ENCODE measurements around the gene ATE1.
A peak's percentile ranks its signal among the peaks of the same experiment; 100 is the strongest.
"Not testable (repeated sequence)": the region's sequence is repeated elsewhere in the genome, so short reads cannot be mapped to it uniquely, and the experiment has no call there.

The ATE1 gene

DNA sequence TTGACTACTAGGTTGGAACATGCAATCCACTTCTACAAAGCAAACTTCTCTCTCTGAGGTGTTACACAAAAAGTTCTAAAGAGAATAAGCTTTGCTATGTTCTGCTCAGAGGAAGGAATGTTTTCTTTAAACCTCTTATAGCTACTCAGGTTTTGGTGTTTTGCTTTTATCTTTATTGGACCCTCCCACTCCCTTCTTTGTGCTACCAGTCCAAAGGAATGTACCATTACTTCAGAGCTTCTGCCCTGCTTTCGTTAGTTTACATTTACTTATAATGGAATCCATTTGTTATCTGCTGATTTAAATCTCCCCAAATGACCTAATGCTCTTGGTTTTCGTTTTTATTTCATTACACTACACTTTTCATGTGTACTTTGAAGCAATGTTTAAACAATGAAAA is 154.9 kb downstream of the ATE1 start:
- H3K9me3 Mint-ChIP-seq, result peaks cover 4 to 11% of the 10 kb centered on the region in 2 donors
- H3K4me3 Mint-ChIP-seq, result no peak overlapping the region
- no peaks in the 10 kb centered on the region for H3K4me1 Mint-ChIP-seq
- no peak overlapping the region for H3K27ac Mint-ChIP-seq
- H3K27me3 Mint-ChIP-seq, result no peaks in the 10 kb centered on the region
- ATAC-seq, result no peak
- no peak for DNase-seq

DNA sequence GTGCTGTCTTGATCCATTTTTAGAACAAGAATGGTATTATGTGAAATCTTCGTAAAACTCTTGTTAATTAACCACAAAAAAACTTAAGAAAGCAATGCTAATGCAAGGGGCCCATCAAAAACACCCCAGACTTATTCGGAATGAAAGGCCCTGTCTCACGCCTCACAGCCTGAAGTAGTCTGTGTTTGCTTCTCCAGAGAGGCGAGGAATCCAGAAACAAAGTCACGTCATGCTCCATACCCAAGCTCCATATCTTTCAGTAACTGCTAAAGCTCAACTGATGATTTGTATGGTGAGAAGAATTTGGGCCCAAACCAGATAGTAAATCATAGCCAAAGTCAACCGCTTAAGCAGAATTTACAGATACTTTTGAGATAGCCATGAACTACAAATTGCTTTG is 155.4 kb downstream of the ATE1 start:
- no peak overlapping the region for H3K27ac Mint-ChIP-seq
- DNase-seq, result no peak
- no peaks in the 10 kb centered on the region for H3K27me3 Mint-ChIP-seq
- H3K4me3 Mint-ChIP-seq, result no peak overlapping the region
- peaks cover 4 to 11% of the 10 kb centered on the region in 2 donors for H3K9me3 Mint-ChIP-seq
- H3K4me1 Mint-ChIP-seq, result no peaks in the 10 kb centered on the region
- no peak for ATAC-seq

DNA sequence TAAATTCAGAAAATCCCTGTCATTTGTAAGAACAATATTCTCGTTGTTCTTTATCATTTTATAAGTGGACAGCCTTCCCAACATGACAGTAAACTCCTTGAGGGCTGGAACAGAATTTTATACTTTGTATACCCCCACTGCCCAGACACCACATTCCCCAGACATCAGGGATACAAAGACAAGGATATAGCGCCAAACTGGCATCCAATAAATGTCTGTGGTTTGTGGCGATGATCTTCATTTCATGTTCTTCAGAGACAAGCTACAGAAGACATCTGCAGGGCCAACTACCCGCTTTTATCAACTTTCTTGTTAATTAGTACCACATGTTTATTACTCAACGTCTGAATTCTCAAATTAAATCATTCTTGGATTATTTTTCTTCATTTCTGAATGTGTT is 155.9 kb downstream of the ATE1 start:
- Mint-ChIP-seq H3K4me1 (no peaks in the 10 kb centered on the region), H3K27me3 (no peaks in the 10 kb centered on the region), H3K4me3 (no peak overlapping the region), H3K27ac (no peak overlapping the region), H3K9me3 (peaks cover 6 to 11% of the 10 kb centered on the region in 2 donors)
- DNase-seq (no peak), ATAC-seq (no peak)

DNA sequence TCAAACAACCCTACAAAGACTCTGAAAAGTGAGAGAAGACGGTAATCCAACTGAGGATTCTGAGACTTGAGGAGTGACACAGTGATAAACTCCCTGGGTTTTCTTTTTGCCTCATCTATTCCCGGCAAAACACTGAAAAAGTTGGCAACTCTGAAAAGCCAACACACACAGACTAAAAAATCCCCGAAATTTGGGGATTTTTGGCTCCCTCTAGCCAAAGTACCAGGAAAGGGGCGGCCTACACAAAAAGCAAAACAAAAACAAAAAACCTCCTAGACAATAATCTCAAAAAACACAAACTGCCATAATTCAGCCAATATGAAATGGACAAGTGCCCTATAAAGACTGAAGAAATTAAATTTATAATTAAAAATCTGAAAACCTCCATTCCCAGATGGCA is 161.4 kb downstream of the ATE1 start:
- ATAC-seq, result no peak
- Mint-ChIP-seq H3K27me3 (no peaks in the 10 kb centered on the region), H3K9me3 (peaks cover 24 to 27% of the 10 kb centered on the region in 2 donors), H3K4me1 (no peaks in the 10 kb centered on the region), H3K4me3 (no peak overlapping the region), H3K27ac (no peak overlapping the region)
- DNase-seq, result no peak

GRCh38 chr10:121765204-121765603 is 162.6 kb downstream of the ATE1 start:
- H3K9me3 Mint-ChIP-seq, result peaks cover 31 to 39% of the 10 kb centered on the region in 2 donors
- DNase-seq, result no peak
- no peak for ATAC-seq
- no peaks in the 10 kb centered on the region for H3K27me3 Mint-ChIP-seq
- H3K4me3 Mint-ChIP-seq, result no peak overlapping the region
- H3K27ac Mint-ChIP-seq, result no peak overlapping the region
- H3K4me1 Mint-ChIP-seq, result no peaks in the 10 kb centered on the region

- Mint-ChIP-seq H3K4me3 (no peak overlapping the region), H3K9me3 (peaks cover 31 to 34% of the 10 kb centered on the region in 2 donors), H3K27ac (no peak overlapping the region), H3K27me3 (no peaks in the 10 kb centered on the region), H3K4me1 (no peaks in the 10 kb centered on the region)
- ATAC-seq (no peak), DNase-seq (no peak)
Measured at GRCh38 chr10:121764233-121764942, 163.4 kb downstream of the ATE1 start.

DNA sequence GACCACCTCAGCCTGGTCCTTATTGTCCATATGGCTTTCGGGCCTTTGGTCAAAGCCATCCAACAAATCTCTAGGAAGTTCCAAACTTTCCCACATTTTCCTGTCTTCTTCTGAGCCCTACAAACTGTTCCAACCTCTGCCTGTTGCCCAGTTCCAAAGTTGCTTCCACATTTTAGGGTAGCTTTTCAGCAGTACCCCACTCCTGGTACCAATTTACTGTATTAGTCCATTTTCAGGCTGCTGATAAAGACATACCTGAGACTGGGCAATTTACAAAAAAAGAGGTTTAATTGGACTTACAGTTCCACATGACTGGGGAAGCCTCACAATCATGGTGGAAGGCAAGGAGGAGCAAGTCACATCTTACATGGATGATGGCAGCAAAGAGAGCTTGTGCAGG is 170.6 kb downstream of the ATE1 start:
- H3K4me1 Mint-ChIP-seq, result peaks cover 16% of the 10 kb centered on the region
- H3K27ac Mint-ChIP-seq, H3K4me3 Mint-ChIP-seq, DNase-seq, ATAC-seq, H3K27me3 Mint-ChIP-seq: not testable (repeated sequence)
- peaks cover 47 to 64% of the 10 kb centered on the region in 2 donors for H3K9me3 Mint-ChIP-seq

DNA sequence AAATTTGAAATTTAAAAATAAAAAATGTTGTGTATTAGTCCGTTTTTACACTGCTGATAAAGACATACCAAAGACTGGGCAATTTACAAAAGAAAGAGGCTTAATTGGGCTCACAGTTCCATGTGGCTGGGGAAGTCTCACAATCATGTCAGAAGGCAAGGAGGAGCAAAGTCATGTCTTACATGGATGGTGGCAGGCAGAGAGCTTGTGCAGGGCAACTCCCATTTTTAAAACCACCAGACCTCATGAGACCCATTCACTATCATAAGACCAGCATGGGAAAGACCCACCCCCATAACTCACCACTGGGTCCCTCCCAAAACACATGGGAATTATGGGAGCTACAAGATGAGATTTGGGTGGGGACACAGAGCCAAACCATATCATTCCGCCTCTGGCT is 172.3 kb downstream of the ATE1 start:
- not testable (repeated sequence) for ATAC-seq, DNase-seq, H3K4me3 Mint-ChIP-seq, H3K27me3 Mint-ChIP-seq, H3K27ac Mint-ChIP-seq
- Mint-ChIP-seq H3K9me3 (peaks cover 33 to 47% of the 10 kb centered on the region in 2 donors), H3K4me1 (peaks cover 16% of the 10 kb centered on the region)

- no peak for ATAC-seq
- H3K27ac Mint-ChIP-seq, result no peak overlapping the region
- peaks cover 27 to 40% of the 10 kb centered on the region in 2 donors for H3K9me3 Mint-ChIP-seq
- peaks cover 16% of the 10 kb centered on the region for H3K4me1 Mint-ChIP-seq
- no peak for DNase-seq
- no peak overlapping the region for H3K4me3 Mint-ChIP-seq
- H3K27me3 Mint-ChIP-seq, result no peaks in the 10 kb centered on the region
Measured at GRCh38 chr10:121754666-121755065, 173.2 kb downstream of the ATE1 start.

DNA sequence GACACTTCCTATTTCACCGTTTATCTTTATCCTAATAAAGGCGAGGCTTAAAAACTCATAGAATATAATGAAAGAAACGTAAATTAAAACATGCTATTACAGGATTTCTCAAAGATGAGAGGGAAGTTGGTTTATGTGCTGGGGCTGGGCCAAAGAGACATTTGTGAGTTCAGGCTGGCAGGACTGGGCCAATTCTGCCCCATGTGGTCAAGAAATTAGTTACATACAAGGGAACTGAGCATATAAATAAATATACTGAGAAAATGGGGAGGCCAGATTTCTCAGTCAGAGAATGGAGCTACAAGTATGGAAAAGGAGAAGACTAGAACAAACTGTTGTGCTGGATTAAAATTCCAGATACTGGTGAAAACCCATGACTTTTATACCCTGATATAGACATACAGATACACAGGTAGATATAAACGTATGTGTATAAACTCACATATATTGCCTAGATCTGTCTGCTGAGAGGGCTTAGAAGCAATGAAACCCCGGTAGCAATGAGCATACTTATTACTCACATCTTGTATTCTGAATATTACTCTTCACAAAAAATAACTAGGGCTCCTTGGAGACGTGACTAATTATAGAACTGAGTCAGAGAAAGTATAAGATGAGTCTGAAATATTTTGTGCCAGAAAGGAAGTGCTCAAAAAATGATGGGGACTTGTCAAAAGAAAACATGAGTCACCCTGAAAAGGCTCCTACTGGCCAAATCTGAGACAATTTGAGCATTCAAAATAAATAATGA is 173.9 kb downstream of the ATE1 start:
- H3K27me3 Mint-ChIP-seq, result no peaks in the 10 kb centered on the region
- H3K27ac Mint-ChIP-seq, result peak overlapping the region in 1 of 2 donors; percentile 72
- H3K4me1 Mint-ChIP-seq, result peaks cover 16% of the 10 kb centered on the region
- H3K4me3 Mint-ChIP-seq, result no peak overlapping the region
- peaks cover 27 to 36% of the 10 kb centered on the region in 2 donors for H3K9me3 Mint-ChIP-seq
- ATAC-seq, result peak; percentile 99
- DNase-seq, result no peak

- Mint-ChIP-seq H3K9me3 (peaks cover 16 to 17% of the 10 kb centered on the region in 2 donors), H3K27ac (no peak overlapping the region), H3K27me3 (no peaks in the 10 kb centered on the region), H3K4me3 (no peak overlapping the region), H3K4me1 (peaks cover 16% of the 10 kb centered on the region)
- DNase-seq (no peak), ATAC-seq (no peak)
Measured at GRCh38 chr10:121751191-121751760, 176.6 kb downstream of the ATE1 start.

GRCh38 chr10:121747163-121747775 is 180.6 kb downstream of the ATE1 start:
- no peak for DNase-seq
- Mint-ChIP-seq H3K4me1 (no peaks in the 10 kb centered on the region), H3K9me3 (no peaks in the 10 kb centered on the region), H3K4me3 (no peak overlapping the region), H3K27ac (no peak overlapping the region), H3K27me3 (no peaks in the 10 kb centered on the region)
- ATAC-seq, result no peak

GRCh38 chr10:121741248-121741792 is 186.5 kb downstream of the ATE1 start:
- Mint-ChIP-seq H3K27ac (no peak overlapping the region), H3K9me3 (no peaks in the 10 kb centered on the region), H3K4me1 (peaks cover 12% of the 10 kb centered on the region), H3K27me3 (peaks cover 12% of the 10 kb centered on the region), H3K4me3 (no peak overlapping the region)
- ATAC-seq, result no peak
- DNase-seq, result no peak

DNA sequence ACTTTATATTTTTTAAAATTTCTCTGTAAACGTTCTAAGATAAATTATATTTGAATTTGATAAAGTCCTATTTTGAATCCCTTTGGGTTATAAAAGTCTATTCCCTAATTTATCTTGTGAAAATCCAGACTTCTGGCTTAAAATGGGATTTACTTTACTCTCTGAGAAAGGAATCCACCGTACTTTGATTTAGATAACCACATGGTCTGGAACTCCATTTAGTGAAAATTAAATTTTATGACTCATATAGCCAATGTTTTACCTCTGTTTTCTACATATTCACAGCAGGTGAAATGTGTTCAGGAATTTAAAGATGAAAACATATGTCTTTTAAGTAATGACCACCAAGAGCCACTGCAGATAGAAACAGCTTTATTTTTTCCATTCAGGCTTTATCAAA is 187.8 kb downstream of the ATE1 start:
- Mint-ChIP-seq H3K9me3 (no peaks in the 10 kb centered on the region), H3K4me1 (peaks cover 12% of the 10 kb centered on the region), H3K27ac (no peak overlapping the region), H3K4me3 (no peak overlapping the region), H3K27me3 (peaks cover 25% of the 10 kb centered on the region)
- ATAC-seq (no peak), DNase-seq (no peak)

GRCh38 chr10:121739114-121739513 is 188.7 kb downstream of the ATE1 start:
- Mint-ChIP-seq H3K27ac (no peak overlapping the region), H3K27me3 (peaks cover 34% of the 10 kb centered on the region), H3K4me3 (no peak overlapping the region), H3K4me1 (peaks cover 12% of the 10 kb centered on the region), H3K9me3 (no peaks in the 10 kb centered on the region)
- ATAC-seq, result no peak
- DNase-seq, result no peak
